HEK293T (cell line): Measurements from ENCODE around the gene NECTIN1.

ENCODE experiments used
- CTCF ChIA-PET: fragments of 350-600 bp; formaldehyde crosslinking; extraction: SDS; loops from one replicate; lab custom pipeline; 2021; ENCODE audit warnings: antibody characterized with exemption, inconsistent platforms; lab: Yijun Ruan, JAX
- POLR2A ChIA-PET: fragments of 350-600 bp; formaldehyde crosslinking; extraction: SDS; loops from one replicate; lab custom pipeline; 2020; ENCODE audit warnings: antibody characterized with exemption, inconsistent platforms; lab: Yijun Ruan, JAX
- DNase-seq: peaks from one replicate; pipeline ENCODE4 v3.0.0; 2012; ENCODE audit warnings: mixed read lengths; ENCODE audit errors: extremely low spot score
- ARNT ChIP-seq: fragments of 450-650 bp; IDR thresholded peaks from 2 replicates; pipeline ENCODE4 v1.6.1; 2017; ENCODE audit warnings: mild to moderate bottlenecking
- BHLHE40 ChIP-seq: fragments of 450-650 bp; IDR thresholded peaks from 2 replicates; pipeline ENCODE4 v1.6.1; 2016; ENCODE audit warnings: mild to moderate bottlenecking, moderate library complexity, borderline replicate concordance
- CTBP1 ChIP-seq: fragments of 450-650 bp; IDR thresholded peaks from 2 replicates; pipeline ENCODE4 v1.6.1; 2016; ENCODE audit warnings: borderline replicate concordance
- ELF4 ChIP-seq: fragments of 450-650 bp; IDR thresholded peaks from 2 replicates; pipeline ENCODE4 v1.6.1; 2017; ENCODE audit warnings: antibody characterized with exemption
- FOXA1 ChIP-seq: fragments of 450-650 bp; IDR thresholded peaks from 2 replicates; pipeline ENCODE4 v1.6.1; 2016; ENCODE audit warnings: mild to moderate bottlenecking
- FOXK2 ChIP-seq: fragments of 450-650 bp; IDR thresholded peaks from 2 replicates; pipeline ENCODE4 v1.6.1; 2016; ENCODE audit warnings: mild to moderate bottlenecking
- FOXM1 ChIP-seq: fragments of 450-650 bp; IDR thresholded peaks from 2 replicates; pipeline ENCODE4 v1.6.1; 2017; ENCODE audit warnings: mild to moderate bottlenecking, borderline replicate concordance
- HDGF ChIP-seq: fragments of 450-650 bp; IDR thresholded peaks from 2 replicates; pipeline ENCODE4 v1.6.1; 2017; ENCODE audit warnings: antibody characterized with exemption, borderline replicate concordance
- L3MBTL2 ChIP-seq: fragments of 450-650 bp; conservative IDR thresholded peaks from 2 replicates; pipeline ENCODE4 v1.6.1; 2016; ENCODE audit warnings: mild to moderate bottlenecking
- LEF1 ChIP-seq: fragments of 450-650 bp; IDR thresholded peaks from 2 replicates; pipeline ENCODE4 v1.6.1; 2017; ENCODE audit warnings: mild to moderate bottlenecking, borderline replicate concordance
- NFRKB ChIP-seq: fragments of 450-650 bp; IDR thresholded peaks from 2 replicates; pipeline ENCODE4 v1.6.1; 2016; ENCODE audit warnings: mild to moderate bottlenecking, moderate library complexity
- PKNOX1 ChIP-seq: fragments of 450-650 bp; IDR thresholded peaks from 2 replicates; pipeline ENCODE4 v1.6.1; 2016
- SP1 ChIP-seq: fragments of 450-650 bp; IDR thresholded peaks from 2 replicates; pipeline ENCODE4 v1.6.1; 2017
- SUZ12 ChIP-seq: fragments of 450-650 bp; IDR thresholded peaks from 2 replicates; pipeline ENCODE4 v1.6.1; 2016; ENCODE audit warnings: mild to moderate bottlenecking
- TARDBP ChIP-seq: fragments of 450-650 bp; IDR thresholded peaks from 2 replicates; pipeline ENCODE4 v1.6.1; 2016
- ZNF384 ChIP-seq: fragments of 450-650 bp; IDR thresholded peaks from 2 replicates; pipeline ENCODE4 v1.6.1; 2016

The NECTIN1 gene

GRCh38 chr11:119686177-119686882 lies 42.7 kb downstream of the NECTIN1 start:
- TF ChIP-seq ELF4 (no peak), SUZ12 (no peak), BHLHE40 (no peak), FOXK2 (no peak), CTBP1 (no peak), SP1 (no peak), L3MBTL2 (no peak), FOXA1 (no peak), ZNF384 (no peak), NFRKB (no peak), FOXM1 (no peak), HDGF (no peak), TARDBP (no peak), ARNT (no peak), PKNOX1 (no peak), LEF1 (no peak)
- POLR2A ChIA-PET = no interaction called here
- DNase-seq = no peak
- CTCF ChIA-PET = no interaction called here

- no peak for DNase-seq
- TF ChIP-seq PKNOX1 = no peak
- TF ChIP-seq ARNT = no peak
- no peak for TF ChIP-seq CTBP1
- TF ChIP-seq L3MBTL2 = no peak
- no peak for TF ChIP-seq TARDBP
- TF ChIP-seq LEF1 = no peak
- no peak for TF ChIP-seq ZNF384
- TF ChIP-seq ELF4 = no peak
- TF ChIP-seq HDGF = no peak
- TF ChIP-seq NFRKB = no peak
- TF ChIP-seq SP1 = no peak
- no peak for TF ChIP-seq FOXA1
- no peak for TF ChIP-seq BHLHE40
- TF ChIP-seq SUZ12 = no peak
- no peak for TF ChIP-seq FOXK2
- no peak for TF ChIP-seq FOXM1
- ChIA-PET POLR2A (no interaction called here), CTCF (interaction anchor here (0.6 kb wide), 1 partner anchor 186 kb away, joined by 3 read pairs; no protein-coding TSS in a partner anchor)
These were observed 43.8 kb downstream of the NECTIN1 start for GRCh38 chr11:119685111-119685746.

- no peak for DNase-seq
- TF ChIP-seq TARDBP = no peak
- no peak for TF ChIP-seq CTBP1
- TF ChIP-seq FOXM1 = no peak
- no peak for TF ChIP-seq ZNF384
- TF ChIP-seq NFRKB = no peak
- TF ChIP-seq ELF4 = no peak
- no peak for TF ChIP-seq SP1
- ChIA-PET POLR2A (no interaction called here), CTCF (no interaction called here)
These were observed 44.5 kb downstream of the NECTIN1 start for GRCh38 chr11:119684361-119685110.

DNA sequence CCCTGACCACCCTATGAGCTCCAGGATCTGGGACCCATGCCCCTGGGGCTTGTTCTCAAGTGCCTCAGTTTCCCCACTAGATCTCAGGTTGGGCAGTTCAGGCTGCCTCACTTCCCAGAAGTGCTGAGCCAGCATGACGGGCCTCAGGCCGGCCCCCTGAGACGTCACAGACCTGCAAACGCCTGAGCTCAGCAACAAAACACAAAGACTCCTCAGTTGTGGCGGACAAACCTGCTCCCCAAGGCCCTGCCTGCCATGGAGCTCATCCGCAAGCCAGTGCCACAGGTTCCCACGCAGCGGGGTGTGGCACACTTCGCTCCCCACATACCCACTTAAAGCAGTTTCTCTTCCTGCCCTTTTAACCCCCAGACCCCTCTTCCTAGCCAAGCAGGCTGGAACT lies 45.2 kb downstream of the NECTIN1 start:
- no peak for DNase-seq
- ChIA-PET CTCF (interaction anchor here (0.5 kb wide), 1 partner anchor 27 kb away, joined by 3 read pairs; no protein-coding TSS in a partner anchor), POLR2A (no interaction called here)
- TF ChIP-seq SP1 (no peak), FOXK2 (no peak), PKNOX1 (no peak)

- ChIA-PET CTCF (interaction anchor here (0.7 kb wide), 1 partner anchor 12 kb away, joined by 3 read pairs; no protein-coding TSS in a partner anchor), POLR2A (no interaction called here)
- TF ChIP-seq HDGF (no peak), FOXA1 (no peak), ZNF384 (no peak), BHLHE40 (no peak), ELF4 (no peak), TARDBP (no peak), PKNOX1 (no peak), CTBP1 (no peak), SP1 (no peak), NFRKB (no peak), FOXM1 (no peak), FOXK2 (no peak), LEF1 (no peak), ARNT (no peak), L3MBTL2 (no peak), SUZ12 (no peak)
- no peak for DNase-seq
These were observed 47.6 kb downstream of the NECTIN1 start for GRCh38 chr11:119681361-119681910.
